Gastrocnemius medialis (tissue), 4 donors: Measurements from ENCODE around the gene ECE1. TPM values are rescaled to one million over a fixed set of nuclear protein-coding genes. Genes with fewer than 3 reads are reported as not detected.

Experiments
- ATAC-seq, 2 donors: fragments of 150-250 bp; one replicate each; pipeline ENCODE4 v1.9.1; 2016
- DNase-seq, 2 donors: peaks; one replicate each; pipeline ENCODE4 v3.0.0-alpha.2; 2019
- H3K27ac ChIP-seq, 4 donors: fragments of 200-600 bp; sonication (generic); 1 replicate in 1 of 4; 2 replicates in 3 of 4; pipeline ENCODE4 v1.5.1; 2016 to 2018; ENCODE audit warnings: mild to moderate bottlenecking in 2 of 4, moderate library complexity in 1 of 4
- H3K27me3 ChIP-seq, 3 donors: fragments of 200-600 bp; sonication (generic) in 2 of 3; 1 replicate in 1 of 3; 2 replicates in 2 of 3; pipeline versions ENCODE4 v1.5.1 to v1.6.0; 2016 to 2019; ENCODE audit warnings: mild to moderate bottlenecking in 1 of 3, moderate library complexity in 1 of 3
- H3K36me3 ChIP-seq, 2 donors: fragments of 200-600 bp; sonication (generic) in 1 of 2; one replicate each; pipeline ENCODE4 v1.5.1; 2017 to 2018
- H3K4me1 ChIP-seq, 2 donors: fragments of 200-600 bp; sonication (generic) in 1 of 2; one replicate each; pipeline ENCODE4 v1.5.1; 2016 to 2017; ENCODE audit warnings: mild to moderate bottlenecking in 2 of 2
- H3K4me3 ChIP-seq, 4 donors: fragments of 200-600 bp; sonication (generic) in 3 of 4; 1 replicate in 1 of 4; 2 replicates in 3 of 4; pipeline ENCODE4 v1.5.1; 2016 to 2019; ENCODE audit warnings: mild to moderate bottlenecking in 2 of 4
- H3K9me3 ChIP-seq, 3 donors: fragments of 200-600 bp; sonication (generic) in 2 of 3; 1 replicate in 1 of 3; 2 replicates in 2 of 3; pipeline ENCODE4 v1.5.1; 2016 to 2019
- POLR2A ChIP-seq, 2 donors: fragments of 450-650 bp; IDR thresholded peaks; one replicate each; pipeline ENCODE4 v1.6.1; 2017; ENCODE audit warnings: antibody characterized with exemption in 2 of 2, mild to moderate bottlenecking in 2 of 2, moderate library complexity in 2 of 2
- in situ Hi-C, 4 donors: fragments of 200-750 bp; cut with MboI; loops; one replicate each; pipeline versions ENCODE4 v1.15.0 to v1.8.0; 2017; ENCODE audit warnings: low sequenced_read_pairs in 4 of 4
- intact Hi-C: fragments of 100-400 bp; cut with DNase I; formaldehyde crosslinking; loops from one replicate; pipeline ENCODE4 v1.15.1; 2023; ENCODE audit warnings: low total_unique reads
- total RNA-seq, 4 donors: library from RNA; depleted of rRNA; stranded (reverse); fragments of >200 nt; gene quantifications; one replicate each; pipeline versions ENCODE4 v1.1.0 to v1.2.3, GENCODE V29; 2016
- TF ChIP-seq, protein P1 (sequence below), 5 experiments: fragments of 450-650 bp in 3 of 5; fragments of 200-600 bp in 2 of 5; sonication (generic) in 2 of 5; IDR thresholded peaks in 4 of 5; conservative IDR thresholded peaks in 1 of 5; 1 replicate in 4 of 5; 2 replicates in 1 of 5; pipeline ENCODE4 v1.5.1; 2016 to 2019; ENCODE audit warnings: antibody characterized with exemption in 5 of 5, mild to moderate bottlenecking in 3 of 5, moderate library complexity in 3 of 5

The ECE1 gene
- total RNA-seq, 4 donors from 2014 or later: 17.1 to 39.9 (median 26.7) TPM

DNA sequence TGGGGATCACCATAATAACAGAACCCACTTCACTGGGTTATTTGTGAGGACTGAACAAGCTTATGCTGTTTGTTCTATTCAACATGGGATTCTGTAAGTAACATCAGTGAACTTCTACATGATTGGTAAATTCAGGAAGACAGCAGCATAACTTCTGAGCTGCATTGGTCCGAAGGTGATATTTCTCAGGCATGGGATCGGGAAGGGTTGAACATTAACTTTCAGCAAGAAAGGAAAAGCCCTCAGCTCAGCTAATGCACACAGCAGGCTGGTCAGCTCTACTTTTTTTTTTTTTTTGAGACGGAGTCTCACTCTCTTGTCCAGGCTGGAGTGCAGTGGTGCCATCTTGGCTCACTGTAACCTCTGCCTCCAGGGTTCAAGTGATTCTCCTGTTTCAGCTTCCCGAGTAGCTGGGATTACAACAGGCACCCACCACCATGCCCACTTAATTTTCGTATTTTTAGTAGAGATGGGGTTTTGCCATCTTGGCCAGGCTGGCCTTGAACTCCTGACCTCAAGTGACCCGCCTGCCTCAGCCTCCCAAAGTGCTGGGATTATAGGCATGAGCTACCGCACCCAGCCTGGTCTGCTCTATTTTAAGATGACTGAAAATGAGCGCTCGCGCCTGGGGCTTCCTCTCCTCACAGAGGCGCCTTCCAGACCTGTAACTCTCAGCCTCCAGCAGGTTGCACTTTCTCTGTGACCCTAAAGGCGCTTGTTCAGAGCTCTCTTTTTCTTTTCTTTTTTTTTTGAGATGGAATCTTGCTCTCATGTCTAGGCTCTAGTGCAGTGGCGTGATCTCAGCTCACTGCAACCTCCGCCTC is 42.2 kb downstream of the ECE1 start:
- Histone ChIP-seq H3K4me3 (no peak overlapping the region), H3K4me1 (no peaks in the 10 kb centered on the region), H3K36me3 (peaks cover 0 to 15% of the 10 kb centered on the region in 2 donors), H3K27me3 (no peaks in the 10 kb centered on the region), H3K27ac (no peak overlapping the region), H3K9me3 (no peaks in the 10 kb centered on the region)
- intact Hi-C loops (no loop called here), in situ Hi-C loops (loop anchor here in 1 of 4 donors (25.0 kb wide), 1 partner anchor 414 kb away; the partner anchor contains the start of gene RAP1GAP)
- no peak for TF ChIP-seq POLR2A (IDR thresholded peaks at IDR 0.05)
- TF ChIP-seq, protein P1, sequence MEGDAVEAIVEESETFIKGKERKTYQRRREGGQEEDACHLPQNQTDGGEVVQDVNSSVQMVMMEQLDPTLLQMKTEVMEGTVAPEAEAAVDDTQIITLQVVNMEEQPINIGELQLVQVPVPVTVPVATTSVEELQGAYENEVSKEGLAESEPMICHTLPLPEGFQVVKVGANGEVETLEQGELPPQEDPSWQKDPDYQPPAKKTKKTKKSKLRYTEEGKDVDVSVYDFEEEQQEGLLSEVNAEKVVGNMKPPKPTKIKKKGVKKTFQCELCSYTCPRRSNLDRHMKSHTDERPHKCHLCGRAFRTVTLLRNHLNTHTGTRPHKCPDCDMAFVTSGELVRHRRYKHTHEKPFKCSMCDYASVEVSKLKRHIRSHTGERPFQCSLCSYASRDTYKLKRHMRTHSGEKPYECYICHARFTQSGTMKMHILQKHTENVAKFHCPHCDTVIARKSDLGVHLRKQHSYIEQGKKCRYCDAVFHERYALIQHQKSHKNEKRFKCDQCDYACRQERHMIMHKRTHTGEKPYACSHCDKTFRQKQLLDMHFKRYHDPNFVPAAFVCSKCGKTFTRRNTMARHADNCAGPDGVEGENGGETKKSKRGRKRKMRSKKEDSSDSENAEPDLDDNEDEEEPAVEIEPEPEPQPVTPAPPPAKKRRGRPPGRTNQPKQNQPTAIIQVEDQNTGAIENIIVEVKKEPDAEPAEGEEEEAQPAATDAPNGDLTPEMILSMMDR (IDR thresholded peaks at IDR 0.05 in 4 of 5, conservative IDR thresholded peaks at IDR 0.05 in 1 of 5): no peak
- no peak for ATAC-seq
- DNase-seq: no peak

DNA sequence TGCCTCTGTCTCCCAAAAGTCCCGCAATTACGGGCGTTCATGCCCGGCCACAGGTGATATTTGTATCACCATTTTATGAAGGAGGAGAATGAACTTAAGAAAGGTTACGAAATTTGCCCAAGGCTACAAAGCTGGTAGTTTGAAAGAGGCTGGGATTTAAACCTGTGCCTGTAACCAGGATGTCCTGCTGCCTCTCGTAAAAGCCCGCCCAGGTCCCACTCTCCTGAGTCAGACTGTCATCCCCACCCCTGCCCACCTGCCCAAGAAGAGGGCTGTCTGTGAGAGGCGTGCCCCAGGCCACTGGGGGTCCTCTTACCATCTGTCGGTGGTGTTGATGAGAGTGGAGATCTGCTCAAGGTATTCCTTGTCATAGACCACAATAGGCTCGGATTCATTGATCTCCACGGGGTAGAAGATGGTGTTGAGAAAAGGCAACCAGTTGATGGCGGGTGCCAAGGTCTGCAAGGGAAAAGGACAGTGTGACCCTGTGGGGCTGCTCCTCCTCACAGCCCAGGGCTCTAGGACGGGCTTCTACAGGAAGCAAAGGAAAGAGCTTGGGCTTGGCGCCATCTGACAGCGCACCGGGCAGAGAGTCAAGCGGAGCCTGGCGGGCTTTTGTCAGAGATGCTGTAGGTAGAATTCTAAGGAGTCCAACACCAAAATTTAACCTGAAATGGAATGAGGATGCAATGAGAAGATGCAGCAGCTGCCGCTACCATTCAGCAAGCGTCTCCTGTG is 43.2 kb downstream of the ECE1 start:
- no peak for DNase-seq
- H3K4me1 ChIP-seq: no peaks in the 10 kb centered on the region
- ATAC-seq: no peak
- in situ Hi-C loops (loop anchor here in 1 of 4 donors (25.0 kb wide), 1 partner anchor 415 kb away; the partner anchor contains the start of gene RAP1GAP), intact Hi-C loops (no loop called here)
- no peak overlapping the region for H3K4me3 ChIP-seq
- no peak overlapping the region for H3K27ac ChIP-seq
- TF ChIP-seq, protein P1 (IDR thresholded peaks at IDR 0.05 in 4 of 5, conservative IDR thresholded peaks at IDR 0.05 in 1 of 5): no peak
- no peak for TF ChIP-seq POLR2A (IDR thresholded peaks at IDR 0.05)
- H3K36me3 ChIP-seq: peaks cover 0 to 15% of the 10 kb centered on the region in 2 donors
- H3K9me3 ChIP-seq: no peaks in the 10 kb centered on the region
- H3K27me3 ChIP-seq: no peaks in the 10 kb centered on the region

DNA sequence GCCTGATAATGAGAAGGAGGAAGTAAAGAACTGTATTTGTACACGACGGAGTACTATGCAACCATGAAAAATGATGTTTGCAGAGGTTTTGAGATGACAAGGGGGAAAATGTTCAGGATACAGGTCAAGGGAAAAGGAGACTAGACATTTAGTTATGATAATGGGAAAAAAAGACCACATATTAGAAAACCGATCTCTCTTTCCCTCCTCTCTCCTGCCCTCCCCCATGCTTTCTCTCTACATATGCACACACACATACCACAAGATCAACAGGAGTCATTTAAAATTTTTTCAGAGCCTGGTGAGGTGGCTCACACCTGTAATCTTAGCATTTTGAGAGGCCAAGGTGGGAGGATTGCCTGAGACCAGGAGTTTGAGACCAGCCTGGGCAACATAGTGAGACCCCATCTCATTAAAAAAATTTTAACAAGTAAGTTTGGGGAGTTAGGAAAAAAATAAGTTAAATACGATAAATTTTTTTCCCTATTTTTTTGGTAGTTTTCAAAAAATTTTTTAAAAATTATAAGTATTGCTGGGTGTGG is 44.5 kb downstream of the ECE1 start:
- ATAC-seq (no peak), DNase-seq (no peak)
- H3K36me3 ChIP-seq: peaks cover 0 to 19% of the 10 kb centered on the region in 2 donors
- H3K27ac ChIP-seq: no peak overlapping the region
- H3K9me3 ChIP-seq: no peaks in the 10 kb centered on the region
- intact Hi-C loops: no loop called here
- TF ChIP-seq, protein P1 (IDR thresholded peaks at IDR 0.05 in 4 of 5, conservative IDR thresholded peaks at IDR 0.05 in 1 of 5): no peak
- no peak for TF ChIP-seq POLR2A (IDR thresholded peaks at IDR 0.05)
- no peaks in the 10 kb centered on the region for H3K4me1 ChIP-seq
- no peaks in the 10 kb centered on the region for H3K27me3 ChIP-seq
- in situ Hi-C loops: loop anchor here in 1 of 4 donors (25.0 kb wide), 1 partner anchor 417 kb away; the partner anchor contains the start of gene RAP1GAP
- H3K4me3 ChIP-seq: no peak overlapping the region

DNA sequence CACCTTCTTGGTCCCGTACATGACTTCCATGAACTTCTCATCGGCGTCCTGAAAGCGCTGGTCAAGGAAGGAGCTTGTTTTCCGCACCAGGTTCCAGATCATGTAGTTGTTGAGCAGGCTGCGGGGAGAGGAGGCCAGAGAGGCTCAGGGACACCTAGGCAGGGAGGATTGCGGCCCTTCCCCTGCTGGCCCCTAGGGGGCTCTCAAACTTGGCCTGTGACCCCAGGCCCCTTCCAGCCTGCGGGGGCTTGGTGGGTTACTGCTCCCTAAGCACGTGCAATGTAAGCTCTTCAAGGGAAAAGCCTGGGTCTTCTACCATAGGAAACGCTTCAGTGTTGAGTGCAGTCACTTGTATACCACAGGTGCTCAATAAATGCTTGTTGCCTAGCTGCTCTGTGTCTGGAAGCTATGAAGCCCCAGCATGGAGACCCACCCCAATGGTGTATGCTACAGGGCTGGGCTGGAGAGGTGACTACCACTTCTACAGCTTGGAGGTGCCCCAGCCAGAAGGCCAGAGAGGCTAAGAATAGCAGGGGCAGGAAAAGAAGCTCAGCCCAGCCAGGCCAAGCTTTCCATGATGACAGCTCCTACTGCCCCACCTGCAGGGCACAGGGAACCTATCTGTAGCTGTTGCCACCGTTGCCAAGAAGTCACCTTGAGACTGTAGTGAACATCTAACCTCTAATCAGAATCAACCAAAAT is 45.1 kb downstream of the ECE1 start:
- Histone ChIP-seq H3K4me1 (no peaks in the 10 kb centered on the region), H3K27ac (no peak overlapping the region), H3K4me3 (no peak overlapping the region), H3K9me3 (no peaks in the 10 kb centered on the region), H3K36me3 (peaks cover 0 to 23% of the 10 kb centered on the region in 2 donors), H3K27me3 (no peaks in the 10 kb centered on the region)
- in situ Hi-C loops (loop anchor here in 1 of 4 donors (25.0 kb wide), 1 partner anchor 417 kb away; the partner anchor contains the start of gene RAP1GAP), intact Hi-C loops (no loop called here)
- no peak for DNase-seq
- TF ChIP-seq, protein P1 (IDR thresholded peaks at IDR 0.05 in 4 of 5, conservative IDR thresholded peaks at IDR 0.05 in 1 of 5): no peak
- TF ChIP-seq POLR2A (IDR thresholded peaks at IDR 0.05): no peak
- ATAC-seq: no peak
